Measurements from ENCODE around the gene SIGLECL1. TPM values are rescaled to one million over a fixed set of nuclear protein-coding genes. Genes with fewer than 3 reads are reported as not detected.

SIGLECL1 gene
- not detected in 2 replicates for total RNA-seq

GRCh38 chr19:51250786-51251467, at the start of gene SIGLECL1:
SIGLECL1 (plus strand) TSS chr19:51251080; CDS start chr19:51264073, 12,993 bp downstream.

GRCh38 chr19:51224898-51225393, 25.9 kb upstream of the SIGLECL1 start, which contains the start of gene CD33:
CD33 (plus strand) TSS chr19:51225080; CDS start chr19:51225119, 39 bp downstream.

GRCh38 chr19:51311351-51312257, 60.7 kb downstream of the SIGLECL1 start, which contains the start of gene IGLON5:
IGLON5 (plus strand) TSS chr19:51311644; CDS start chr19:51311848, 204 bp downstream.

Small RNAs within 50 kb of the gene (small RNA-seq; reads per million reads assigned to genes)
- gene MIR8074, result not detected

Other genes with a start within 250 kb of the SIGLECL1 start
- not detected in 2 replicates for gene KLK8, start 249.5 kb upstream of the SIGLECL1 start, total RNA-seq
- not detected in 2 replicates for gene KLK10, start 231.4 kb upstream of the SIGLECL1 start, total RNA-seq
- gene KLK11, start 224.5 kb upstream of the SIGLECL1 start, total RNA-seq, result not detected in 2 replicates
- not detected in 2 replicates for gene KLK12, start 216.1 kb upstream of the SIGLECL1 start, total RNA-seq
- gene KLK13, start 186.0 kb upstream of the SIGLECL1 start, total RNA-seq, result not detected in 2 replicates
- gene KLK14, start 168.2 kb upstream of the SIGLECL1 start, total RNA-seq, result not detected in 2 replicates
- gene CTU1, start 142.7 kb upstream of the SIGLECL1 start, total RNA-seq, result 7.6 and 7.7 TPM in 2 replicates
- under 0.01 TPM in 1 of 2 replicates, not detected in the other for gene SIGLEC9, start 126.2 kb upstream of the SIGLECL1 start, total RNA-seq
- not detected in 2 replicates for gene SIGLEC7, start 108.8 kb upstream of the SIGLECL1 start, total RNA-seq
- gene CD33, start 26.0 kb upstream of the SIGLECL1 start, total RNA-seq, result not detected in 2 replicates
- gene IGLON5, start 60.6 kb downstream of the SIGLECL1 start, total RNA-seq, result not detected in 2 replicates
- gene VSIG10L, start 91.1 kb downstream of the SIGLECL1 start, total RNA-seq, result 0.73 and 0.98 TPM in 2 replicates
- gene ETFB, start 115.3 kb downstream of the SIGLECL1 start, total RNA-seq, result 121 and 213 TPM in 2 replicates
- gene CLDND2, start 117.9 kb downstream of the SIGLECL1 start, total RNA-seq, result not detected in 2 replicates
- gene NKG7, start 121.6 kb downstream of the SIGLECL1 start, total RNA-seq, result not detected in 2 replicates
- not detected in 2 replicates for gene LIM2, start 136.9 kb downstream of the SIGLECL1 start, total RNA-seq
- gene C19orf84, start 139.5 kb downstream of the SIGLECL1 start, total RNA-seq, result not detected in 2 replicates
- not detected in 2 replicates for gene SIGLEC10, start 166.6 kb downstream of the SIGLECL1 start, total RNA-seq
- not detected in 2 replicates for gene SIGLEC8, start 207.4 kb downstream of the SIGLECL1 start, total RNA-seq
- gene CEACAM18, start 227.5 kb downstream of the SIGLECL1 start, total RNA-seq, result not detected in 2 replicates